ENCODE measurements around the gene POLR3K. TPM values are rescaled to one million over a fixed set of nuclear protein-coding genes. Genes with fewer than 3 reads are reported as not detected.
"Not testable (repeated sequence)": the region's sequence is repeated elsewhere in the genome, so short reads cannot be mapped to it uniquely, and the experiment has no call there.

The POLR3K gene
- total RNA-seq, 1 donor from 2014 or later = 12.8 TPM

DNA sequence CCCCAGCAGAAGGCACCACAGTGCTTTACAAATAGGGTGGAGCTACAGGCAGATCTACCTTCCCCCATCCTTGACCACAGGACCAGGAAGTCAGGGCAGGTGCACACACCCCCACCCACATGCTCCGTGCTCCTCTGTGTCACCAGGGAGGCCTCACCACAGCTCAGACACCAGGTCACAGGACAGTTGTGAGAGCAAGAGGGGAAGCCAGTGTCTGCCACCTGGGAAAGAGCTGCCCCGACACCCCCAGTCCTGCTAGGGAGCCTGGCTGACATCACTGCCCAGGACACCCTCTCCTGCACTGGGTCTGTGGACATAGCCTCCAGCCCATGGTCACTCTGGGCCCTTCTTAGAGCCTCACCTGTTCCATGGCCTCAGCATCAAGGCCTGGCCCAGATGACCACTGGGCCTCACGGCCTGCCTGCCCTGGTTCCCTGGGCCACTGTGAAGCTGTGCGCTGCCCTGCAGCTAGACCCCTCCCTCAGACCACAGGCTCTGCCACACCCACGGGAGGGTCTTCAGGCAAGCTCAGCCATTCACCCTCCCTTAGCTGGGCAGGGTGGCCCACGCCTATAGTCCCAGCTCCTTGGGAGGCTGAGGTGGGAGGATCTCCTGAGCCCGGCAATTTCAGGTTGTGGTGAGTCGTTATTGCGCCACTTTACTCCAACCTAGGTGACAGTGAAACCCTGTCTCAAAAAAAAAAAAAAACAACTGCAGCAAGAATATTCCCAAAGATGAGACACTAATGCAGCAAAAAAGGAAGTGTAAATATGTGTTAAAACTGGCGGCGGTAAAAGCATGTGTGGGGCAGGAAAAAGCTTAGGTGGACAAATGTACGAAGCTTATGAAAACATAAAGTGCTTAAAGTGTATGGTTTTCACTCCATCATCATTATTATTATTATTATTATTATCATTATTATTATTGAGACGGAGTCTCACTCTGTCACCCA, 14.2 kb downstream of the POLR3K start:
- intact Hi-C loops (cut with DNase I) = no loop called here
- H3K27ac ChIP-seq = no peak overlapping the region
- no peak overlapping the region for H3K4me3 ChIP-seq
- H3K4me1 ChIP-seq = no peaks in the 10 kb centered on the region
- no peaks in the 10 kb centered on the region for H3K27me3 ChIP-seq
- no peaks in the 10 kb centered on the region for H3K36me3 ChIP-seq
- DNase-seq (ENCODE audit: extremely low spot score in 2 of 2) = no peak
- no peaks in the 10 kb centered on the region for H3K9me3 ChIP-seq
- TF ChIP-seq POLR2AphosphoS5 (IDR thresholded peaks at IDR 0.05; ENCODE audit: insufficient read depth in 1 of 2, low read depth in 1 of 2) = no peak

DNA sequence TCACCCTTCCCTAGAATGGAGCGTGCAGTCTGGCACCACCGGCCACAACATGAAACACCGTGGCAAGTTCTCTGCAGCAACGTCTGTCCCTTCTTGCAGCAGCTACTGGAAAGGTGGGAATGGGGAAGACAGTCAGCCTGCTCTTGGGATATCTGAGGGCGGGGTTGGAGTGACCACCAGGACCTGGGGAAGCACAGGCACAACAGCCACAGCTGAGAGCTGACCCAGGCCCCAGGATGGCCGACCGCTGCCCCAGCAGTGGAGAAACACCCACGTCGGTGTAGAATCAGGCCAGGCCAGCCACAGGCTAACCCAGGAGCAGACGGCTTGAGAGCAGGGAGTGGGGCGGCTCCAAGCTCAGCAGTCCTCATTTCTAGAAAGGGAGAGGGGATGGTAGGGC, 15.2 kb downstream of the POLR3K start:
- intact Hi-C loops (cut with DNase I); H3K4me3 ChIP-seq; H3K9me3 ChIP-seq; H3K27me3 ChIP-seq; H3K4me1 ChIP-seq; H3K27ac ChIP-seq; H3K36me3 ChIP-seq; DNase-seq (ENCODE audit: extremely low spot score in 2 of 2): not testable (repeated sequence)

DNA sequence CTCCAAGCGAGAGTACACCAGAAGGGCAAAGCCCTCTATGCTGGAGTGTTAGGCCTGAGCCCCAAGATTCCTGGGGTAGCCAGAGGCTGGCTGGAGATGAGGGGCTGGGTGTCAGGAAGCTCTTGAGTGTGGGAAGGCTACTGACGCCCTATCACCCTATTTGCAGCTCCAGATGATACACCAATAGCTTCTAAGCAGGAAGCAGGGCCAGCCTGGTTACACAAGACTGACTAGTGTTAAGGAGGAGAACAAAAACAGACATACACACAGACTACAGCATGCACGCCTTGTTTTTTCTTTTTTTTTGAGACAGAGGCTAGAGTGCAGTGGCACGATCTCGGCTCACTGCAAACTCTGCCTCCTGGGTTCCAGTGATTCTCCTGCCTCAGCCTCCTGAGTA, 15.9 kb downstream of the POLR3K start:
- H3K36me3 ChIP-seq = no peaks in the 10 kb centered on the region
- H3K27ac ChIP-seq = no peak overlapping the region
- no peaks in the 10 kb centered on the region for H3K9me3 ChIP-seq
- no peak for DNase-seq (ENCODE audit: extremely low spot score in 2 of 2)
- no peak overlapping the region for H3K4me3 ChIP-seq
- TF ChIP-seq POLR2A (IDR thresholded peaks at IDR 0.05) (no peak), POLR2AphosphoS5 (IDR thresholded peaks at IDR 0.05; ENCODE audit: insufficient read depth in 1 of 2, low read depth in 1 of 2) (no peak)
- TF ChIP-seq, protein P1, sequence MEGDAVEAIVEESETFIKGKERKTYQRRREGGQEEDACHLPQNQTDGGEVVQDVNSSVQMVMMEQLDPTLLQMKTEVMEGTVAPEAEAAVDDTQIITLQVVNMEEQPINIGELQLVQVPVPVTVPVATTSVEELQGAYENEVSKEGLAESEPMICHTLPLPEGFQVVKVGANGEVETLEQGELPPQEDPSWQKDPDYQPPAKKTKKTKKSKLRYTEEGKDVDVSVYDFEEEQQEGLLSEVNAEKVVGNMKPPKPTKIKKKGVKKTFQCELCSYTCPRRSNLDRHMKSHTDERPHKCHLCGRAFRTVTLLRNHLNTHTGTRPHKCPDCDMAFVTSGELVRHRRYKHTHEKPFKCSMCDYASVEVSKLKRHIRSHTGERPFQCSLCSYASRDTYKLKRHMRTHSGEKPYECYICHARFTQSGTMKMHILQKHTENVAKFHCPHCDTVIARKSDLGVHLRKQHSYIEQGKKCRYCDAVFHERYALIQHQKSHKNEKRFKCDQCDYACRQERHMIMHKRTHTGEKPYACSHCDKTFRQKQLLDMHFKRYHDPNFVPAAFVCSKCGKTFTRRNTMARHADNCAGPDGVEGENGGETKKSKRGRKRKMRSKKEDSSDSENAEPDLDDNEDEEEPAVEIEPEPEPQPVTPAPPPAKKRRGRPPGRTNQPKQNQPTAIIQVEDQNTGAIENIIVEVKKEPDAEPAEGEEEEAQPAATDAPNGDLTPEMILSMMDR (IDR thresholded peaks at IDR 0.05) = no peak
- no peaks in the 10 kb centered on the region for H3K27me3 ChIP-seq
- no peaks in the 10 kb centered on the region for H3K4me1 ChIP-seq
- intact Hi-C loops (cut with DNase I) = no loop called here

DNA sequence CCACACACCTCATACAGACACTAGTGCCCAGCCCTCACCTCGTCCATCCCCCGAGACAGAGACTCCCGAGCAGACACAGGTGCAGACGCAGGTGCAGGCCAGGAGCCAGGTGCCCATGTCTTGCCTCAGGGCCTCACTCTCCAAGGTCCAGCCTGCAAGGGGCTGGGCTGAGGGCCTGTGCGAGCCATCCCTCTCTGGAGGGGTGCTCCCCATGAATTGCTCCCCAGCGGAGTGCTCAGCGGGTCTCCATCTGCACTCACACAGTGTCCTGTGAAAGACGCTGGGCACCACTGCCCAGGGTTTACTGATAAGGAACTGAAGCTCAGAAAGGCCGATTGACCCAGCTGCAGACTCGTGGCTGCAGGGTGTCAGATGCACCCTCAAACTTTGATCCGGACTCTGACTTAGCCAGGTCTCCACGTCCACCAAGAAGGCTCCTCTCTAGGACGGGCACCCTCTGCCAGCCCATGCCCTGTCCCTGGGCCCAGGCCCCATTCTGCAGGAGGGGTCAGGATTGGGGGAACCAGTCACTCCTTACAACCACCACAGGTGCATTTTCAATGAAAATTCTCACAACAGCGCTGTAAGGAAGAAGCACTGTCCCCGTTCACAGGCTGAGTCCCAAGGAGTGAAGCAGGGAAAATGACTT, 16.9 kb downstream of the POLR3K start:
- H3K4me3 ChIP-seq = no peak overlapping the region
- no peaks in the 10 kb centered on the region for H3K27me3 ChIP-seq
- no peak for DNase-seq (ENCODE audit: extremely low spot score in 2 of 2)
- H3K36me3 ChIP-seq = no peaks in the 10 kb centered on the region
- TF ChIP-seq, protein P1 (IDR thresholded peaks at IDR 0.05) = no peak
- TF ChIP-seq POLR2A (IDR thresholded peaks at IDR 0.05) = no peak
- TF ChIP-seq POLR2AphosphoS5 (IDR thresholded peaks at IDR 0.05; ENCODE audit: insufficient read depth in 1 of 2, low read depth in 1 of 2) = no peak
- intact Hi-C loops (cut with DNase I) = no loop called here
- no peaks in the 10 kb centered on the region for H3K9me3 ChIP-seq
- H3K4me1 ChIP-seq = no peaks in the 10 kb centered on the region
- no peak overlapping the region for H3K27ac ChIP-seq

DNA sequence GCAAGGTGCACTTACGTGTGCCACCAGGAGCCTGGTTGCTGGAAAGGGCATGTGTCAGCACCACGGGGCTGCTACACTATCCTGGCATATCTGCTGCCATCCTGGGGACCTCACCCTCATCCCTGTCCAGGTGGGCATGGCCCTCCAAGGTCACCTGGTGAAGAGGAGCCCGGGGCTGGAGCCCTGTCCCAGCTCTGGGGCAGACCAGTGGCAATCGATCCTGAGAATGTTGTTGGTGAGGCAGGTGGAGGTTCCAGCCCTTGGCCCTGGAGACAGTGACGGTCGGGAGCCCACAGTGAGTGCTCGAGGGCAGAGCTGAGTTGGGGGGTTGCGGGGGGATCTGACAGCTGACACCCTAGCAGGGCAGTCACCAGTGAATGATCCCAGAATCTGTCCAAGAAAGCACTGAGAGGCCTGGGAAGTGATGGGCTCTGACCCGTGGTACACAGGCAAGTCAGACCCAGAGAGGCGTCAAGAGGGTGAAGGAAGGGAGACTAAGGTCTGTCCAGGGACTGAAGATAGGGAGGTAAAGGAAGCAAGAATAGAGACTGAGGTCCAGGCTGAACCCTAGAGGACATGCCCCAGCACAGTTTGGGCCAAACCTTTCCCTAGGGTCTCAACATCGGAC, 17.6 kb downstream of the POLR3K start:
- DNase-seq (ENCODE audit: extremely low spot score in 2 of 2) = no peak

More for the DNA sequence above, 17.6 kb downstream of the POLR3K start:
- H3K4me1 ChIP-seq = no peaks in the 10 kb centered on the region
- no peak for TF ChIP-seq POLR2A (IDR thresholded peaks at IDR 0.05)
- TF ChIP-seq, protein P1 (IDR thresholded peaks at IDR 0.05) = no peak
- TF ChIP-seq POLR2AphosphoS5 (IDR thresholded peaks at IDR 0.05; ENCODE audit: insufficient read depth in 1 of 2, low read depth in 1 of 2) = no peak
- no peaks in the 10 kb centered on the region for H3K27me3 ChIP-seq
- intact Hi-C loops (cut with DNase I) = no loop called here
- H3K9me3 ChIP-seq = no peaks in the 10 kb centered on the region
- no peaks in the 10 kb centered on the region for H3K36me3 ChIP-seq
- no peak overlapping the region for H3K4me3 ChIP-seq
- no peak overlapping the region for H3K27ac ChIP-seq

Data from vagina (tissue), 2 donors.